GM21717 (cell line): ENCODE results near the gene MAPK1.

Source experiments
- ATAC-seq: cut with Tn5 transposase; IDR thresholded peaks from one replicate; pipeline ENCODE4 v1.9.1; 2021; ENCODE audit warnings: mild to moderate bottlenecking, moderate library complexity; ENCODE audit not compliant: unreplicated experiment

MAPK1 gene

DNA sequence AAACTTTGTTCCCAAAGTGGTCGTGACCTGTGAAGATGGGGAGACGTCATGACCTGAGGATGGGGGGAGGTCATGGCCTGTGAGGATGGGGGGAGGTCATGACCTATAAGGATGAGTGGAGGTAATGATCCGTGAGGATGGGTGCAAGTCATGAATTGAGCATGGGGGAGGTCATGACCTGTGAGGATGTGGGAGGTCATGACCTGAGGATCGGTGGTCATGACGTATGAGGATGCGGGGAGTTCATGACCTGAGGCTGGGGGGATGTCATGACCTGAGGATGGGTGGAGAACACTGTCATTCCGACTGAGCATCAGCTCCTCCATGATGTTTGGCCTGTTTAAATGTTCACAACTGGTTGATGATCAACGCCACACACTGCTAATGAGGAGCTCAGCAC is 157.8 kb downstream of the MAPK1 start:
- ATAC-seq: no peak

GRCh38 chr22:21708960-21709359 is 158.5 kb downstream of the MAPK1 start:
- ATAC-seq: no peak

GRCh38 chr22:21707677-21708076 is 159.8 kb downstream of the MAPK1 start:
- no peak for ATAC-seq
